ENCODE results near the gene FHOD3.

GRCh38 chr18:36813101-36813775, 515.7 kb downstream of the FHOD3 start:
- TF ChIP-seq MAX (IDR thresholded peaks at IDR 0.05) (no peak), TAF1 (IDR thresholded peaks at IDR 0.05; ENCODE audit: low read depth) (no peak), REST (IDR thresholded peaks at IDR 0.05; ENCODE audit: low read depth) (no peak), EGR1 (IDR thresholded peaks at IDR 0.05) (no peak), CEBPB (IDR thresholded peaks at IDR 0.05) (no peak), EP300 (IDR thresholded peaks at IDR 0.05; ENCODE audit: borderline replicate concordance) (no peak), FOXM1 (IDR thresholded peaks at IDR 0.05; ENCODE audit: borderline replicate concordance, low read depth) (no peak), TCF12 (IDR thresholded peaks at IDR 0.05; ENCODE audit: low read depth) (no peak), TEAD4 (IDR thresholded peaks at IDR 0.05) (no peak), YY1 (IDR thresholded peaks at IDR 0.05; ENCODE audit: low read depth) (no peak), RAD21 (IDR thresholded peaks at IDR 0.05; ENCODE audit: low read depth) (no peak)

Measured in Ishikawa (cell line).